Stimulated activated CD4-positive, alpha-beta T cell treated with anti-CD3 and anti-CD28 coated beads, Interleukin-4, amount 100 ng/mL, for 1 hour (primary cell): ENCODE data around the gene NPIPB6.

Experiments
- DNase-seq: peaks from one replicate; pipeline ENCODE4 v3.0.0-alpha.2; 2020

NPIPB6 gene

DNA sequence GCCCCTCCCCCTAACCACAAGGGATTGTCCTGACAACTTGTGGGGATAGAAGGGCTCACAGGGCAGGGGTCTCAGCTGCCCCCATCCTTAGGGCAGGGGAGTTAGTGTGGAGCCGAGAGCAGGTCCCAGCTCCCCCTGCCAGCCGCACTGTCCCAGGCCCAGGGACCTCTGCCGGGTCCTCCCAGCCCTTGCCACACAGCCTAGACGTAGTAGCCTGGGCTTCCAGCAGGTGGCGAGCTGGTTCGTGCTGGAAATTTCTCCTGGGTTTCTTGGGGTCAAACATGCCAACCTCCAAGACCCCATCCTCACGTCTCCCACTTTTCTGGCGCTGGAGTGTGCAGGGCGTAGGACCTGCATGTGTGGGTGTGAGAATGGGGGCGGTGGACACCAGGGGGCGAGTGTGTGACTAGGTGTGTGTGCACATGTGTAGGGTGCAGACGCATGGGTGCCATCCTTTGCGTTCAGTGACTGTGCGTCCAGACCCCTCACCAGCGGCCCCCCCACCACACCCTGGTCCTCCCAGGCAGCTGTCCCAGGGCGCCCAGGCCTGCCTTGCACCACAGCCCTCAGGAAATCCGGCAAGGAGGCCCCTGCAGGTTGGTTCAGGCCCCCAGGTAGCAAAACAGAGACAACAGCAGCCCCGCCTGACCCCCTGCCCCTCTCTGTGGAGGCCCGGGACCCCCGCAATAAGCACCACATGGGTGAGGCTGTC lies 41.5 kb downstream of the NPIPB6 start:
- DNase-seq: peak; percentile 52

DNA sequence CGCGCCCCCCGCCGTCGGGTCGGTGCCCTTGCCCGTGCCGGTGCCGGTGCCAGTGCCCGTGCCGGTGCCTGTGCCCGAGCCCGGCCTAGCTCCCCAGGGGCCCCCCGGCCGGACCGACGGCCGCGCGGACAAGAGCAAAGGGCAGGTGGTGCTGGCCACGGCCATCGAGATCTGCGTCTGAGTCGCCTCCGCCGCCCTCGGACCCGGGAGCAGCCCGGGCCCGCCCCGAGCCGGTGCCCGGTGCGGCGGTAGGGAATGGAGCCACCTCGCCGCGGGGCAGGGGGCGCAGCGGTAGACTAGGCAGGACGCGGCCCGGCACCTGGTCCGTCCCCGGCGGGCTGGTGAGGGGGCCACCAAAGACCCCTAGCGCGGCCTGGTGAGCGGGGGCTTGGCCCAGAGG lies 42.6 kb downstream of the NPIPB6 start:
- DNase-seq: no peak

DNA sequence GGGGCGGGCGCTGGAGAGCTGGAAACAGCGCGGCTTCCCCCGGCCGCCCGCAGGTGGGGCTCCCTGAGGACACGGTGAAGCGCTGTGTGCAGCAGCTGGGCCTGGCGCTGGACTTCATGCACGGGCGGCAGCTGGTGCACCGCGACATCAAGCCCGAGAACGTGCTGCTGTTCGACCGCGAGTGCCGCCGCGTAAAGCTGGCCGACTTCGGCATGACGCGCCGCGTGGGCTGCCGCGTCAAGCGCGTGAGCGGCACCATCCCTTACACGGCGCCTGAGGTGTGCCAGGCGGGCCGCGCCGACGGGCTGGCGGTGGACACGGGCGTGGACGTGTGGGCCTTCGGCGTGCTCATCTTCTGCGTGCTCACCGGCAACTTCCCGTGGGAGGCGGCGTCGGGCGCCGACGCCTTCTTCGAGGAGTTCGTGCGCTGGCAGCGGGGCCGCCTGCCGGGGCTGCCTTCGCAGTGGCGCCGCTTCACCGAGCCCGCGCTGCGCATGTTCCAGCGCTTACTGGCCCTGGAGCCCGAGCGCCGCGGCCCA lies 43.2 kb downstream of the NPIPB6 start:
- DNase-seq: no peak

DNA sequence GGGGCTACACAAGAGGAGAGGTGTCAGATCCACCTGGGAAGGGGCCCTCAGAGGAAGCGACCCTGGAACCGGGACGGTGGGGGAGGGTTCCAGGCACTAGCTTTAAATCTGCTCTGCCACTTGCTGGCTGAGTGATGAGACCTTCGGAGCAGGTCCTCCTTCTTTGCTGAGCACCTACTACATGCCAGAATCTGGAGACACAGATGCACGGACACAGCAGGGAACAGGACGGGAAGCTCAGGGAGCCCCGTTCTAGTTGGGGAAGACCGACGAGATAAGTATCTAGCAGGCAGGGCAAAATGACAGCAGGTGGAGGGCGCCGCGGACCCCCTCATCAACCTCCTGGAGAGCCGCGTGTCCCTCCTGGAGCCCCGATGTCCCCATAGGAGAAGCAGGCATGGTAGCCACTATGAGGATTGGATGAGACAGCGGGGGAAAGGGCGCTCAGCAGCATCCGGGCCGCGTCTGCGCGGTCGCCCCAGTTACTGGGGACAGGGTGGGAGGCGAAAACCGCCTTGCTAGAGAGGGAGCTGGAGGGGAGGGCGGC lies 43.8 kb downstream of the NPIPB6 start:
- no peak for DNase-seq

DNA sequence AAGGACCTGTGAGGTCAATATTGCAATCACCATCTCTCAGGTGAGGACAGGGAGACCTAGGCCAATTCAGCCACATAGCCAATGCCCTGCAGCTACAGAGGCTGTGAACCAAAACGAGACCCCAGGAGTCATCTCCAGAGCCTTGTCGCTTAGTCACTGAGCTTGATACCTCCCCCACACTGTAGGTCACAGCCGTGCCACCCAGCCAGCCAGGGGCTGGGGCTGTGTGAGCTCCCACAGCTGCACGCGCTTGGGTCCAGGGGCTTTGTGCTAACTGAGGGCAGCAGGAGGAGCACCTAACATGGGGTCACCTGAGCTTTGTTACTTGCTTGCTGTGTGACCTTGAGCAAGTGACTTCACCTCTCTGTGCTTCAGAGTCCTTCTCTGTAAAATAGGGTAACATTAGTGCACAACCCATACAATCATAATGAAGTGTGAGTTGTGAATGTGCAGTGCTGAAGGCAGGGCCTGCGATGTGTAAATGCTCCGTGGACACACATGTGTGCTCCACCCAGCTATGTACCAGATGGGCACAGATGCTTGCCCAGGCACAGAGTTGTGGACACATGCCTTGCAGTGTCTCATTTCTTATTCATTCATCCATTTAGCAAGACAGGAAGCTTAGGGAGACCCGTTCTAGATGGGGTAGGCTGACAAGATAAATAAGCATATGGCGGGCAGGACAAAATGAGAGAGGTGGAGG lies 45.1 kb downstream of the NPIPB6 start:
- no peak for DNase-seq

DNA sequence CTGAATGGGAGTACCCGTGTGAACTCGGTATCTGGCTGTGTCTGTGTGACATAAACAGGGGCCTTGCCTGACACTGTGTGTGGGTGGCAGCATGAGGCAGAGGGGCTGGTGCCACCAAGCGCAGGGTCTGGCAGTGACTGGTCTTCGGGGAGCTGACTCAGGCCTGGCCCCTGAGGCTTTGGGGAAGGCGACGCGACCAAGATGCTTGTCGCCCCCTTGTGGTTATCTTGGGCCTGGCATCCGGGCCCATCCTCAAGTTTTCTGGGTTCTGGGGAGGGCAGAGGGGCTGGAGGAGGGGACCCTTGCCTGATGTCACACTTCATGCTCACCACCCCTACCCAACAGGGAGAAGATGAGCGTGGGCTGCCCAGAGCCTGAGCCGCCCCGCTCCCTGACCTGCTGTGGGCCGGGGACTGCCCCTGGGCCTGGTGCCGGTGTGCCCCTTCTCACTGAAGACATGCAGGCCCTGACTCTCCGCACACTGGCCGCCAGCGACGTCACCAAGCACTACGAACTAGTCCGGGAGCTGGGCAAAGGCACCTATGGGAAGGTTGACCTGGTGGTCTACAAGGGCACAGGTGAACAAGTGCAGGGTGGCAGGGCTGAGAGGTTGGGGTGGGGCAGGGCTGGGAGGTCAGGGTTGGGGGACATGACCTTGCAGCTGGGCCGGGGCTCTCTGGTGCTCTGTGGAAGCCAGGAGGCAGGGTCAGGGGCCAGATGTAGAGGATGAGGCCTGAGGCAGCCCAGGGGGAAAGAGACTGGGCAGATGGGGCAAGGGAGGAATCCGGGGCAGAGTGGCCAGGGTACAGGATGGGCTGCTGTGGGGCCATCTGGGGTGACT lies 46.0 kb downstream of the NPIPB6 start:
- peak; percentile 75 for DNase-seq

DNA sequence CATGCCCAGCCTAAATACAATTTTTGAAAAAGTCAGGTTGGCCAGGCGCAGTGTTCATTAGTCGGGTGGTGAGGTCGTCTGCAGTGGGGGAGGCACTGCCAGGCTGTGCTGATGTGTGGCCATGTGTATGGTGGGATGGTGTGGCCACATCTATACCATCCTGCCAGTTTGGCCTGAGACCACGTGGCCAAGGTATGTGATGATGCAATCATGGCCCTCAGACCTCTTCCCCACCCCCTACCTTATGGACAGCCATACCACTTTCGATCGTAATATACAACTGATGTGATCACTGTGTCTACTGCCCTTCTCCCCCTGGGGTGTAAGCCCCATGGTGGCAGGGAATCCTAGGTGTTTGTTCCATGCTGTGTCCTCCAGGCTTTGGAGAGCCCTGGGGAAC lies 47.3 kb downstream of the NPIPB6 start:
- DNase-seq: no peak

DNA sequence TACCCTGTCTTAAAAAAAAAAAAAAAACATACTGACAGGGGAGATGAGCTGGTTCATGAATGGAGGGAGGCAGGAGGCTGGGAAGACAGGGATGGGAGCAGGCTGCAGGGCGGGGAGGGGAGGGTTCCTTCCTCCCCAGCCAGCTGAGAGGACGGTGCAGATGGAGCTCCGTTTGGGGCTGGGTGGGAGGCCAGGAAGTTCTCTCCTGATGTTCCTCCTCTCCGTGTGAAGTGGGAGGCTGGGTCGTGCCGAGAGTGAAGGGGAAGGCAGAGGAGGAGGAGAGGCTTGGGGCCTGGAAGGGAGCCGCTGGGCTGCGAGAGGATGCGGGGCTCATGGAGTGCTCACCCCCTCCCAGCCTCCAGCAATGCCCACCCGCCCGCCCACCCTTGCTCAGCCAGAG lies 49.7 kb downstream of the NPIPB6 start:
- DNase-seq: no peak

DNA sequence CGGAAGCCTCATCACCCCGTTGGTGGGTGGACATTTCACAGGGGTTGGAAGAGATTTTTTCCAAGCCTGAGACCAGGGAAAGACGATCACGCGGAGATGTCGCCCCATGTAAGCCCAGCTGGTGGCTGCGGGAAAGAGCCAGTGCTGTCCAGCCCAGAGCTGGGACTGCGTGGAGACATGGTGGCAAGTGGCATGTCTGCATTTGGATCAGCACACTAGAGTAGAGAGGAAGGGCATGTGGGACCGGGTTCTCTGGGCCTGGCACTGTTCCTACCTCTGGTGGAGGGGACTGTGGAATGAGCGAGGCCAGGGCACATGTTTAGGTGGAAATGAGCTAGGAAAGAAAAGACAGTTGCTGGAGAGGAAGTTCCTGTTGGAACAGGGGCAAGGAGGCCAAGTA lies 51.0 kb downstream of the NPIPB6 start:
- DNase-seq: no peak

DNA sequence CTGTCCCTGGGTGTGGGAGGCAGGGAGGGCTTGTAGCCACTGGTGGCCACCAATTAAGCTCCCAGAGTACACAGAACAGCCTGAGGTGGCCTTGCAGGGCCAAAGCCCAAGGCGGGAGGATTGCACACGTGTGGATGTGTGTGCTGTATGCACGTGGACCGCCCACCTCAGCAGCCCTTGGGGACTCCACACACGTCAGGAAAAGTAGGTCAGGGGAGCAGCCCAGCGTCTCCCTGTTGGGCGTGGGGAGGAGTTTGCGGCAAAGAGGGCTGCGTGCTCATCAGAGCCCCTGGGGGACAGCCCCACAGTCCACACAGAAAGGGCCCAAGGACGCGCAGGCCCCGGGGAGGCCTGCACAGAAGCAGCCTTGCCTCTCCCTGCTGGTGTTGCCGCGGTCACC lies 51.4 kb downstream of the NPIPB6 start:
- no peak for DNase-seq

DNA sequence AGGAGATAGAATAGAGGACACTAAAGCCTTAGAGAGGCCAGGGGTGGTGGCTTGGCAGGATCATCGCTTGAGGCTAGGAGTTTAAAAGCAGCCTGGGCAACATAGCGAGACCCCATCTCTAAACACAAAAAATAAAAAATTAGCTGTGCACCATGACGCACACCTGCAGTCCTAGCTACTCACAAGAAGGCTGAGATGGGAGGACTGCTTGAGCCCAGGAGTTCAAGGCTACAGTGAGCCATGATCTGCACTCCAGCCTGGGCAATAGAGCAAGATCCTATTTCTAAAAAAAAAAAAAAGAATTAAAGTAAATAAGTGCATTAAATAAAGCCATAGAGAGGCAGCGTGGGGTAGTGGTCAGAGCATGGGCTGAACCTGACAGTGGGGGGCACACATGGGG lies 51.9 kb downstream of the NPIPB6 start:
- no peak for DNase-seq

DNA sequence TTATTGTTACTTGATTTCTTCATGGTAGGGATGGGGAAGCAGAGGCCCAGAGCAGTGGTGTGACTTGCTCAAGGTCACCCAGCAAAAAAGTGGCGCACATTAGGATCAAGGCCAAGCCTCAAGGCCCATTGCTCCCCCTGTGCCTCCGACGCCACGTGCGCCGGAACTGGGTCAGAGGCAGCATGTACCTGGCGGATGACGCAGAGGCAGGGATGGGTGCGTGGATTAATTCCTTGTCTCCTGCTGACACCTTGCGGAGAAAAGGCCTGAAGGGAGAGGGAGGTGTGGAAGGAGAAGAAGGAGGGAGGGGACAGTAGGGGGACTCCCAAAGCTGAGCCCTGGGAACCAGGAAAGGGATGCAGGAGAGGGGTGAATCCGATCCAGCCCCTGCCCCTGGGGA lies 52.5 kb downstream of the NPIPB6 start:
- no peak for DNase-seq

DNA sequence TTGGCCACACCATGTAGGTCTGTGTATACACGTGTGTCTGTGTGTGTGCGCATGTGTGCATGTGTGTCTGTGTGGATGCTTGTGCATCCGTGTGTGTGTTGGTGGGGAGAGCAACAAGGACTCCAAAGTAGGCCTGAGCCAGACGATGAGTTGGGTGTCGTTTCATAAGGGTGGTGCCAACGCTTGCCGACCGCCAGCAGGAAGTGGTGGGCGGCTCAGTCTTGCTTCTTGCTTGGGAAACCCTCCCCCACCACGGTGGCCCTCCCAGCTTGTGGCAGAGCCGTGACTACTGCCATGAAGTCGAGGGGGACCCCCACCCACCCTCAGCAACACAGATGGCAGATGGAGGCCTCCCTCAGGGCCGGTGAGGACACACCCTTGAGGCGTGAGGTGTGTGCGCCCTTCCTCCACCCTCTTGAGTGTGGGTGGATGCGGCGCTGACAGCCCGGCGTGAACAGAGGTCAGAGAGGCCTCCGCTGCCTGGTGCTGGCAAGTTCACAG lies 53.4 kb downstream of the NPIPB6 start:
- peak; percentile 81 for DNase-seq

DNA sequence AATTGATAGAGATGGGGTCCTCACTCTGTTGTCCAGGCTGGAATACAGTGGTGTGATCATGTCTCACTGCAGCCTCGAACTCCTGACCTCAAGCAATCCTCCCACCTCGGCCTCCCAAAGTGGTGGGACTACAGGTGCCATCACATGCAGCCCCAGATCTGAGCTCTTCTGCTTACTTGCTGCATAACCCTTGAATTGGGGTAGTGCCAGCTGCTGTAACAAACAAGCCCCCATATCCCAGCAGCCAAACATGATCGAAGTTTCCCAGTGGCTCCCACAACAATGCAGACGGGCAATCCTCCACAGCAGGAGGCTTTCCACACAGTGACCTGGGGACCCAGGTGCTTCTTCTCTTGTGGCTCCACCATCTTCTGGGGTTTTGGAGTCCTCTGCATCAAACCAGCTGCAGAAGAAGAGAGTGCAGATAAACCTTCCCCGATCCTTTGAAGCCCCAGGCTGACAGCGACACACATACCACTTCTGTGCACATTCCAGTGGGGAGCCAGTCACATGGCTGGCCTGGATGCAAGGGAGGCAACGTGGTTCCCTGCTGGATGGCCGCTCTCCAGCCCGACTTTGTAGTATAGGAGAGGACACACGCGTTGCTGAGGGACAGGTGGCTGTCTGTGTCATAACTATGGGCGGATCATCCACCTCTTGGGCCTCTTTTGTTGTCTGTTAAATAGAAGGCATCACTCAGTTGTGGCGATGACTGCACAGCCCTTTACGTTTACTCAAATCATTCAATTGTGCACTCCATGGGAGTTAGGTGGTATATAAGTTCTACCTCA lies 54.3 kb downstream of the NPIPB6 start:
- no peak for DNase-seq

DNA sequence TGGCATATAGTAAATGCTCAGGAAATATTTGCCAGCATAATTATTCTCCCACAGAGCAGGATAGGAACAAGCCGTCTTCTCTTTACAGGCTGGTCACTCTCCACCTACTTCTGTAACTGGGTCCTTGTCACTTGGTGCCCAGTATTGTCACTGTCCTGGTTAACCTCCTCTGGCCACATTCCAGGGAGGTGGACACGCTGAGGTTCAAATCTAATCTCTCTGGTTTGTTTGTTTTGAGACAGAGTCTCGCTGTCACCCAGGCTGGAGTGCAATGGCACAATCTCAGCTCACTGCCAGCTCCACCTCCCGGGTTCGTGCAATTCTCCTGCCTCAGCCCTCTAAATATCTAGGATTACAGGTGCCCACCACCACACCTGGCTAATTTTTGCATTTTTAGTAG lies 55.4 kb downstream of the NPIPB6 start:
- no peak for DNase-seq

DNA sequence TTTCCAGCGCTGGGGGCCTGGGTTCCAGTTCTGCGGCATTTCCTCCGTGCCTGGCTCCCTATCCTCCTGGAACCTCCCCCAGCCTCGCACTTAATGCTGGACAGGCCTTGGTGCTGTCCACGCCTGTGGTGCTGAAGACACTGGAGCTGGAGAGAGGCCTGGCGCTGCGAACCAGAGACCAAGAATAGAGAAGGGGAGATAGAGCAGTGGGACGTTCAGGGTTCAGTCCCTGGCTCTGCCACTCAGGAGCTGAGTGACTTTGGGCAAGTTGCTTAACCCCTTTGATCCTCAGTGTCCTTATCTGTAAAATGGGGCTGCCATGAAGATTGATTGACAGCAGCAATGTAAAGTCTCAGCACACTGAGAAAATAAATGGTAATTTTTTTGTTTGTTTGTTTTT lies 59.1 kb downstream of the NPIPB6 start:
- peak; percentile 18 for DNase-seq

DNA sequence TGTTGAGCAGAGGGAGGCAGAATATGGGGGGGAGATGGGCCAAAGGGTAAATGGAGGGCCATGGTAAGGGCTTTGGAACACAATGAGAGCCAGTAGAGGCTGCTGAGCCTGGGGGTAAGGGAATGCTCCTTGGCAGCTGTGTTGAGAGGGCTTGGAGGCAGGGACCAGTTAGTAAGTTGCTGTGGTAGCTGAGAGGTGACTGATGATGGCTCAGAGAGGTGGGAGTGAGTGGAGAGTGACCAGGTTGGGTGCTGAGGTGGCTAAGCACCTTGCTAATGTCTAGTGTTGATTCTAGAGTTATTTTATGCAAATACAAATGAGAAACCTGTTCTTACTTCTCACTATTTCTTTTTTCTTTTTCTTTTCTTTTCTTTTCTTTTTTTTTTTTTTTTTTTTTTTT lies 60.2 kb downstream of the NPIPB6 start:
- DNase-seq: no peak

DNA sequence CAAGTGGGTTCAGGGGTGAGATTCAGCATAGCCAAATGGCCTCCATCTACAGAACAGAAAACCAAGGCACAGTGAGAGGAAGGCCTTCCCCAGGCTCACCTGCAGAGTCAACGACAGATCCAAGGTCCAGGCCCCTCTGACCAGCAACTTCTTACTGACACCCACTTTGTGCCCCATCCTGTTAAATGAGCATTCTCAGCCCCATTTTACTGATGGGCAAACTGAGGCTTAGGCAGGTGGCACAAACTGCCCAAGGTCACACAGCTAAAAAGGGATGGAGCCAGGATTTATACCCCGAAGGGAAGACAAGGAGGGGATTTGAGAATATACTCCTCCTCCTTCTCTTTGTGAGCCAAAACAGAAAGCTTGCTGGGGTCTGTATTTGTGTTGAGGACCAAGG lies 61.7 kb downstream of the NPIPB6 start:
- no peak for DNase-seq

DNA sequence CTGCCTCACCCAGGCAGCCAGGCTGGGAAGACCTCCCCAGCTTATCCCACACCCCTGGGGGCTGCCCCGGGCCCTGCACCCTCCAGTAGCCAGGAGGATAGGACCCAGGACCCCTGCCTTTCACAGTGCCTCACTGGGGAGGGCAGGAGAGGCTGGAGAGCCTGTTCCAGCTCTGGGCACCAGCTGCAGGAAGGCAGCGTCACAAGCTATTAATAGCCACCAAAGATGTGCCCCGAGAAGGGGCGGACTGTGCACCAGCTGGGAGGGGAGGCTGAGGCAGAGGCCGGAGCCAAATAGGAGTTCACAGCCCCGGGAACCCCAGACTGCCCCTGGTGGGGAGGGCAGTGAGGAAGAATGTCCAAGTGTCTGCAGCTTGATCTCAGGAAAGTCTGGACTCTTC lies 62.2 kb downstream of the NPIPB6 start:
- no peak for DNase-seq

DNA sequence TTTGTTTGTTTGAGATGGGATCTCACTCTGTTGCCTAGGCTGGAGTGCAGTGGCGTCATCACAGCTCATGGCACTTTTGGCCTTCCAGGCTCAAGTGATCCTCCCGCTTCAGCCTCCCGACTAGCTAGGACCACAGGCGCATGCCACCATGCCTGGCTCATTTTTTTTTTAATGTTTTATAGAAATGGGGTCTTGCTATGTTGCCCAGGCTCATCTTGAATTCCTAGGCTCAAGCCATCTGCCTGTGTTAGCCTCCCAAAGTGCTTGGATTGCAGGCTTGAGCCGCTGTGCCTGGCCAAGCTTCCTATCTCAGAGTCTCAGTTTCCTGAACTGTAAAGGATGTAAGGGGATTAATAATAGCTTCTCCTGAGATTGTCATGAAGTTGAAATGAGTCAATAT lies 63.0 kb downstream of the NPIPB6 start:
- DNase-seq: no peak

DNA sequence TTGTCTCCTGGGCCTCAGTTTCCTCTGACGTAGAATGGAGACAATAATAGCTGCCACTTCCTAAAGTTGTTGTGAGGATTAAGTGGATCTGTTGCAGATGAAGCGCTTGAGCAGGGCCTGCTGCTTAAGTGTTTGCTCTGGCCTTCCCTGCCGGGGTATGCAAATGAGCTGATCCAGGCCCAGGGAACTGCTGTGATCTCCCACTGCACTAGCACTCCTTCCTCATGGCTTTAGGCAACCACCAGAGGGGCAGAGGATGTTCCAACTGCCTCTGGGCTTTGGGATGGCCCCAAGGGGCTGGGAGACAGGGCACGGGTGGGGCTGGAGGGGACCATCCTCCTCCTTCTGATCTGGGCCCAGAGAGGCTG lies 64.8 kb downstream of the NPIPB6 start:
- no peak for DNase-seq

DNA sequence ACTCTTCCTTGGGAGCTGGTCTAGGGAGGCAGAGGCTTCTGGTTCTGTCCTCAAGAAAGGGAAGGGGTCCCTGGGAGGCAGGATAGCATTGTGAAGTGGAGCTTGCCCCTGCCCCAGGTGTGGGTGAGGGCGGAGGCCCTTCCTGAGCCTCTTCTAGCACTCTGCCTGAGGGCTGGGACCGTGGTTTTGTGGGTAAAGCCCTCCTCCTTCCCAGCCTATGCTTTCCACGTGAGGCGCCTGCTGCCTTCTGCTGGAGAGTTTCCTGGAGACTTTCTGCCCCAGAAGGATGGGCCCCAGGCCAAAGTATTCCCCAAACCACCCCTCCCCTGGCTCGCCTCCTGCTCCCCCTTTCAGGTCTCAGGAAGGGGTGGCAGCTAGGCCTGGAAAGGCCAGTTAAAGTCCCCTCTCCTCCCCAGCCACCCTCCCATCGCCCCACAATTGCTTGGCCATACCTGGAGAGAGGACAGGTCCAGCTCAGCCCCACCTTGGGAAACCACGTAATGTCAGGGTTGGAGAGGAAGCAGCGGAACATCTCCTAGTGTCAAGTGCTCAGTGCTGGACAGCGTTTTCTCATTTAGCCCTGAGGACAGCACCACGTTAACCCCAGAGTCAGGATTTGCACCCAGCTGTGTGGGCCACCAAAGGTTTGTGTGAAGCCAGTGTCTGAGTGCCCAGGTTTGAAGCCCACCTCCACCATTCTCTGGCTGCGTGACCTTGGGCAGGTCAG lies 65.4 kb downstream of the NPIPB6 start:
- DNase-seq: no peak
